Measurements from ENCODE around the gene FLVCR1.
"Not testable (repeated sequence)": the region's sequence is repeated elsewhere in the genome, so short reads cannot be mapped to it uniquely, and the experiment has no call there.

Gene FLVCR1

DNA sequence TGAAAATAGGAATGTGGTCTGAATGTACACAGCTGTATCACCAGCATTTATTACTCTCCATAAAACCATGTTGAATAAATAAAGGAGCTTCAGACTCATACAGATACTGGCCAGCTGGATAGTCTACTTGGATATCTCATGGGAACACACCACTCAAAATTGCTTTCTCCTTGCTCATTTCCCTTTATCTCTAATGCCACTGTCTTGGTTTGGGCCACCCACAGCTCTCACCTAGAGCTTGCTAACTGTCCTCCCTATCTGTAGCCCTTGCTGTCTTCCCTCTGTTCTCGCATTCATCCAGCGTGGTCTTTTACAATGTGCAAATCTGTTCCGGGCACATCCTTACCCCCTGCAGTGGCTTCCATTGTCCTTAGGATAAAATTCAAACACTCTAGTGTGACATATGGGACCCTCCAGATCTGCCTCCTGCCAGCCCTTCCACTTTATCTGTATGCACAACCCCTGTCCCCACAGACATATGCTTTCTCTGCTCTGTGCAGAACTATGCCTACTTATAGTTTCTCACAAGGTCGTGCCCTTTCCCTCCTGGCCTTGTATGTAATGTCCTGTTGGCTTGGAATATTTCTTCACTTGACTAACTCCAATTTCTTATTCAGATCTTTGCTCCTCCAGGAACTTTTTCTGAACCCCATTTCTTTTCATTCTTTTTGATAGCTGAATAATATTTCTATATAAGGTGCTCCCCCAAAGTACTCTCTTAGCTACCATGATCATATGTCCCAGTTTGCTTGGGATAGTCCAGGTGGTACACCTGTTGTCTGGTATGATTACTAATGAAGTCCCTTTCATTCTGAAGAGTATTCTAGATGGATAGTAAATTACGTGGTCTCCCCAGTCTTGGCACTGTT lies 2.9 kb downstream of the FLVCR1 start:
- peak; percentile 5 to 29 for DNase-seq

DNA sequence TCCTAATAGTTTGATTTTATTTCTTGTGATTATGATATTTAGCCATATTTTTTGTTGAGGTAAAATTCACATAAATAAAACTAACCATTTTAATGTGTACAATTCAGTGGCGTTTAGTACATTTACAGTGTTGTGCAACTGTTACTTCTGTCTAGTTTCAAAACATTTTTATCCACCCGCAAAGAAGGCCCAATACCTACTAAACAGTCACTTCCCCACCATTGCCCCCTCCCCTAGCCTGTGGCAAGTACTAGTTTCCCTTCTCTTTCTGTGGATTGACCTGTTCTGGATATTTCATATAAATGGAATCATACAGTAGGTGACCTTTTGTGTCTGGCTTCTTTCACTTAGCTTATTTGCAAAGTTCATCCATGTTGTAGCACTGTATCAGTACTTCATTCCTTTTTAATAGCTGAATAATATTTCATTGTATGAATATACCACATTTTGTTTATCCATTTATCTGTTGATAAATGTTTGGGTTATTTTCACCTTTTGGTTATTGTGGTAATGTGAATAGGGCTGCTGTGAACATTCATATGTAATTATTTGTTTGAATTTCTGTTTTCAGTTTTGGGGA lies 4.1 kb downstream of the FLVCR1 start:
- DNase-seq: no peak

DNA sequence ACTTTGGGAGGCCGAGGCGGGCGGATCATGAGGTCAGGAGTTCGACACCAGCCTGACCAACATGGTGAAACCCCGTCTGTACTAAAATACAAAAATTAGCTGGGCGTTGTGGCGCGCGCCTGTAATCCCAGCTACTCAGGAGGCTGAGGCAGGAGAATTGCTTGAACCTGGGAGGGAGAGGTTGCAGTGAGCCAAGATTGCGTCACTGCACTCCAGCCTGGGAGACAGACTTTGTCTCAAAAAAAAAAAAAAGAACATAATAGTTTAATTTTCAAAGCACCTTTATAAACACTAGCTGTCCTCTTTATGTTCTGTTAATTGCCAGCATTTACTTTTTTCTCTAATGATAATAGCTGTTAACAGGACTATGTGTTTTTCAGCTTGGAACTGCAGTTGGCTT lies 5.3 kb downstream of the FLVCR1 start:
- not testable (repeated sequence) for DNase-seq

DNA sequence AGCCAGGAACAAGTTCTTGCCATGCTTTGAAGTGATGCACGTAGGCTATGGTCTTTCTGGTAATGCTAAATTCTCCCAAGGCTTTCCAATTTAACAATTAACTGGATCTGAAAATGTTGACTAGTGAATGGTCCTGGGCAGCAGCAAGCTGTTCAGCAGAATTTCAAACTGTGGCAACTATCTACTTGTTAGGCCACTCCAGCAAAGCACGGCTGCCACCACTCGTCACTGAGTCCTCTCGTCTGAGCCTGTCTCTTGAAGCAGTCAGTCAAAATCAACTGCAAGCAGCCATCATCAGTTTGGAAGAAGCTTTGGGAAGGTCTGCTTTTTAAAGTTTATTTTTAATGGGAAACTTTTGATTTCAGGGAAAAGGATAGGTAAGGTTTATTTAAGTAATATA lies 6.1 kb downstream of the FLVCR1 start:
- DNase-seq: no peak

DNA sequence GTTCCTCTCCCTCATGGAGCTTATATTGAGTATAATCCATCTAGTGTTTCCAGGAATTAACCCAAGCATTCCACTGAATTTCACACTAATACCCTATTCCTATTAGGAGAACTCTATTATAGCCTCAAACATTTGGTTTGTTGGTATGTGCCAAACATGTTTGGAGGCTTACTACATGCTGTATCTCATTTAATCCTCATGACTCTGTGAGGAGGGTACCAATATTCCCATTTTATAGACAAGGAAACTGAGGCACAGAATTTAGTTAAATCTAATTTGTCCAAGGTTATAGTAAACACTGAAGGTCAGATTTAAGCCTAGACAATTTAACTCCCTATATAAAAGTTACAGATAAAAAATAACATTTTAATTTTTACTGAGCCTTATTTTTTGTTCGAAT lies 9.1 kb downstream of the FLVCR1 start:
- no peak for DNase-seq

DNA sequence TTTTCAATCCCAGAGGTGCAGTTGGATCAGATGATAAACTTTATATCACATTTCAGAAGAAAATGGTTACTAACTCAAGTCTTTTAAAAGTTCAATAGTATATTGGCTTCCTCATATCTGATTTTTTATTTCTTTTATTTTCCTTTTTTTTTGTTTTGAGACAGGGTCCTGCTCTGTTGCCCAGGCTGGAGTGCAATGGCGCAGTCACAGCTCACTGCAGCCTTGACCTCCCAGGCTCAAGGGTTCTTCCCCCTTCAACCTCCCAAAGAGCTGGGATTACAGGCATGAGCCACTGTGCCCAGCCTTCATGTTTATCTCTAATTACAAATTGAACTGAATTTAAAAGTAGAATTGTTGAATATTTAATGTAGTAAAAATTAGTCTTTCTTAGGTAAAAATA lies 13.9 kb downstream of the FLVCR1 start:
- DNase-seq: no peak

DNA sequence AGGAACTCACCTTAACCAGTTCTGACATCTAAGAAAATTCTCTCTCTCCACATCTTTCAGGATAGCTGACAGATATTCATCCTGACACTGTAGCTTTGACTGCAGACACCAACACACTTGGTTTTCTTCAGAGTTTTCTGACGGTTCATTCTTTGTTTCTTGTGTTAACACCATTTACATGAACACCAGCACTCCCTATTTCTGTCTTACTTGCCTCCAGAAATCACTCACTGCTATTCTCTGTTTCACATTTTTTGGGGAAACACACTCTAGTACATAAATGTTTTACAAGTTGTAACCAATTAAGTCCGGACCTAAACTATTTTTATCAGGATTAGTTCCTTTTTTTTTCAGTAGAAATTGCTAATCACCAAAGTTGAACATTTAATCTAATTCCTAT lies 15.4 kb downstream of the FLVCR1 start:
- DNase-seq: no peak

DNA sequence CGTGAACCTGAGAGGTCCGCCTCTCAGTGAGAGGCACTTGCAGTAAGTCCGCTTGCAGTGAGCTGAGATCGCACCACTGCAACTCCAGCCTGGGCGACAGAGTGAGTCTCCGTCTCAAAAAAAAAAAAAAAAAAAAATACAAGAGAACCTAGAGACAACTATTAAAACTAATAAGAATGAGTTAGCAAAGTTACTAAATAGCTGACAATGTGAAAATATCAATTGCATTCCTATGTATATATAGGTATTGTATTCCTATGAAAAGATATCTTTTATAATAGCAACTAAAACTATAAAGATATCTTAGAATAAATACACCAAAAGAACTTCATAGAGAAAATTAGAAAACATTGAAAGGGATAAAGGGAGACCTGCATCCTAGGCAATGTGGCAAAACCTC lies 20.3 kb downstream of the FLVCR1 start:
- no peak for DNase-seq

DNA sequence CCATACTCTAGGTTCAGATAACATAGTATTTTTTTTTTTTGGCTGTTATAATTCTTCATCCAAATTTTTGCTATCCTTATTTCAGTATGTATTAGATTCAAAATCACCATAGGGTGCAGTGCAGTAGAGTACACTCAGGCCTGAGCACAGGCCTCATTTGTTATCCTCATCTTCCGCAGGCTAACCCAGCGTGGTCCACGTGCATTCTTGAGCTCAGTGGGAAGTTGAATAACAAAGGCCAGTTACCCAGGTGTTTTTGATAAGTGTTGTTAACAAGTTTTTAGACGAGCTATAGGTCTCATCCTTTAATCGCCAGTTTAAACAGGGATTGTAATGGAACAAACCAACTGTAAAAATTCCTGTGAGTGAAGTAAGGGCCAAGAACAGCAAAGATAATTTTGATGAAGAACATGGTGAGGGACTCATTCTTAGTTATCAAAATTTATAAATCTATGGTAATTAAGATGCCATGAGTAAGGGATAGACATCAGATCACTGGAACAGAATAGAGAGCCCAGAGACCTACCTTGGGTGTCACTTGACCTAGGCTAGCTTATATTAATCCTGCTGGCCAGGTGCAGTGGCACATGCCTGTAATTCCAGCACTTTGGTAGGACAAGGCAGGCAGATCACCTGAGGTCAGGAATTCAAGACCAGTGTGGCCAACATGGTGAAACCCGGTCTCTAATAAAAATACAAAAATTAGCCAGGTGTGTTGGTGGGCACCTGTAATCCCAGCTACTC lies 22.0 kb downstream of the FLVCR1 start:
- no peak for DNase-seq

DNA sequence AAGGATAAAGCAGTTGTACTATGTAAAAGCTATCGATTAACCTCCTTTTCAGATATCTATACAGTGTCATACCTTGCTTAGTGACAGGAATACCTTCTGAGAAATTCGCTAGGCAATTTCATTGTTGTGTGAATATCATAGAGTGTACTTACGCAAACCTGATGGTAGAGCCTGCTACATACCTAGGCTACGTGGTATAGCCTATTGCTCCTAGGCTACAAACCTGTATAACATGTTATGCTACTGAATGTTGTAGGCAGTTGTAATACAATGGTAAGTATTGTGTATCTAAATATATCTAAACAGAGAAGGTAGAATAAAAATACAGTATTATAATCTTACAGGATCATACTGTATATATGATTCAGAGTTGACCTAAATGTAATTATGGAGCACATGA lies 26.5 kb downstream of the FLVCR1 start:
- DNase-seq: no peak

DNA sequence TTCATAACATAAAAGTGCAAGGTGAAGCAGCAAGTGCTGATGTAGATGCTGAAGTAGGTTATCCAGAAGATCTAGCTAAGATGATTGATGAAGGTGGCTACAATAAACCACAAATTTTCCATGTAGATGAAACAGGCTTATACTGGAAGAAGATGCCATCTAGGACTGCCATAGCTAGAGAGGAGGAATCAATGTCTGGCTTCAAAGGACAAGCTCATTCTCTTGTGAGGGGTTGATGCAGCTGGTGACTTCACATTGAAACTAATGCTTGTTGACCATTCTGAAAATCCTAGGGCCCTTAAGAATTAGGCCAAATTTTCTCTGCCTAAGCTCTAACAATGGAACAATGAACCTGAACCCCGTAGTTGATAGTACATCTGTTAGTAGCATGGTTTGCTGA lies 34.0 kb downstream of the FLVCR1 start:
- no peak for DNase-seq

DNA sequence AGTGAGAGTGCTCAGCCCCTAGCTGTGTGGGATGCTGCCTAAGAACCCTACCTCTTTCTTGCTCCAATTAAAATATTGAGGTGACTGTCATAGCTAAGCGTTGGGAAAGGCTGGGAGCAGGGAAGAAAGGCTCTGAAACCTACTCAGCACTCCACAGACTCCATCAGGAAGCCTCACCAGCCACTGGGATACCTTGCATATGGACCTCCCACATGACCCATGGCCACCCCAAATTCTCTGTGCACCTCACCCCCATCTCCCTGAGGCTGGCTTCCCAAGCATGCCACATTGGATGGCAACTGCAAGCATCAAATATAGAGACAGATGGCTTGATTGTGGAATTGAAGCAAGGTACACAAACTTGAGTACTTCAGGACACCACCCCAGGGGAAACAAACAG lies 41.8 kb downstream of the FLVCR1 start:
- peak in 1 of 2 experiments; percentile 12 for DNase-seq

DNA sequence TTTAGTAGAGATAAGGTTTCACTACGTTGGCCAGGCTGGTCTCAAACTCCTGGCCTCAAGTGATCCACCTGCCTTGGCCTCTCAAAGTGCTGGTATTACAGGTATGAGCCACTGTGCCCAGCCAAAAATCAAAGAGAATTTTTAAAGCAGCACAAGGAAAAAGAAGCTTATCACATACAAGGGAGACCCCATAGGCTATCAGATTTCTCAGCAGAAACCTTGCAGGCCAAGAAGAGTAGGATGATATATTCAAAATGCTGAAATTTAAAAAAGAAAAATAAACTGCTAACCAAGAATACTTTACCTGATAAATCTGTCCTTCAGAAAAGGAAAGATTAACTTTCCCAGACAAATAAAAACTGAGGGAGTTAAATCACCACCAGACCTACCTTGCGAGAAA lies 43.2 kb downstream of the FLVCR1 start:
- DNase-seq: no peak

DNA sequence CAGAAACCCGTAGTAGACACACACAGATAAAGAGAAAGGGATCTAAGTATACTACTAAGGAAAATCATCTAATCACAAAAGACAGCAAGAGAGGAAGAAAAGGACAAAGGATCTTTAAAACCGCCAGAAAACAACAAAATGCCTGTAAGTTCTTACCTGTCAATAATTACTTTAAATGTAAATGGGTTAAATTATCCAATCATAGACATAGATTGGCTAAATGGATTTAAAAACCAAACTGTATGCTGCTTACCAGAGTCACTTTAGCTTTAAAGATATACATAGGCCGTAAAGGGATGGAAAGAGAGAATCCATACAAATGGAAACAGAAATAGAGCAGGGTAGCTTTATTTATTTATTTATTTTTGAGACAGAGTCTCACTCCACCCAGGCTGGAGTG lies 44.0 kb downstream of the FLVCR1 start:
- DNase-seq: no peak

DNA sequence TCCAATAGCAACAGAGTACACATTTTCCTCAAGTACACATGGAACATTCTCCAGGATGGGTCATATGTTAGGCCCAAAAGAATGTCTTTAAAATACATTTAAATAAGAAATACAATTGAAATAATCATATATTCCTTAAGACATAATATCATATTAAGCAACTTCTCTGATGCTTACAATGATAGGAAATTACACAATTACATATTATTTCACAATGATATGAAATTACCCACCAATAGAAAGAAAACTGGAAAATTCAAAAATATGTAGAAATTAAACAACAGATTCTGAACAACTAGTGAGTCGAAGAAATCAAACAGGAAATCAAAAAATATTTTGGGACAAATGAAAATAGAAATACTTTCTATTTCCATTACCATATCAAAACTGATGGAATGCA lies 45.6 kb downstream of the FLVCR1 start:
- DNase-seq: no peak

DNA sequence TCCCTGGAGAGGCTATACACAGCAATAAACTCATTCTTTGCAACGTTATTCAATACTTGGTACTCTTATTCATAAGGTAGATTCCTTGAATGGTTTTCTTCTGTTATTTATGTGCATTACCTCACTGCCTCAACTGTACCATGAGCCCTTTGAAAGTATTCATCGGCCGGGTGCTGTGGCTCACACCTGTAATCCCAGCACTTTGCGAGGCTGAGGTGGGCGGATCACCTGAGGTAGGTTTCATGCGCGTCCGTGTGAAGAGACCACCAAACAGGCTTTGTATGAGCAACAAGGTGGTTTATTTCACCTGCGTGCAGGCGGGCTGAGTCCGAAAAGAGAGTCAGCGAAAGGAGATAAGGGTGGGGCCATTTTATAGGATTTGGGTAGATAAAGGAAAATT lies 50.0 kb downstream of the FLVCR1 start:
- DNase-seq: not testable (repeated sequence)

DNA sequence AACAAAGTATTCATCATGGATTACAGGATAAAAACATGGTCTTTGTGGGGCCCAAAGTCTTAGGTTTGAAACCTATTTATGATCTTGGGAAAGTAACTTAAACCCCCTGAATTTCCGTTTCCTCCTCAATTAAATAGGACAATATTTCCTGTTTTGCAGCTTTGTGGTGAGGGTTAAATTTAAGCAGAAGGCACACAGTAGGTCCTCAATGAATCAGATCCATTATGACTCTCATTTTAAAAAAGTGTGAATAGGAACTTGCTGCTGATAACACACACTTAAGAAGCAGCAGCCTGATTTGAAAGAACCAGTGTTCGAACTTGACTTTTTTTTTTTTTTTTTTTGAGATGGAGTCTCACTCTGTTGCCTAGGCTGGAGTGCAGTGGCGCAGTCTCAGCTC lies 50.9 kb downstream of the FLVCR1 start:
- no peak for DNase-seq

DNA sequence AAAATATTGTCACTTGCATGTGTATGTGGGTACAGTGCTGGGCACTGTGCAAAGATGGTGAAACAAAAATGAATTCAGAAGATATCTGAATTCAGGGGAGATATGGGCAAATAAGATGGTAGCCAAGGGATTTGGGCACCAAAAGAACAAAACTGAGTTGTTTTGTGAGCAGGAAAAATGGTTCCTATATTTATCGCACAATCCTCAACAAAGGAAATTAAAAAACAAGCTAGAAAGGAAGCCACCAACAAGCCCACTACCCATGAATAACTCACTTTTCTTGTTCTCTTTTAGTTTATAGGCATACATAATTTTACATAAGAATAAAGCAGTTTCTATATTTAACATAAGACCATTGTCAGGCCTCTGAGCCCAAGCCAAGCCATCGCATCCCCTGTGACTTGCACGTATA lies 51.6 kb downstream of the FLVCR1 start:
- DNase-seq: no peak

DNA sequence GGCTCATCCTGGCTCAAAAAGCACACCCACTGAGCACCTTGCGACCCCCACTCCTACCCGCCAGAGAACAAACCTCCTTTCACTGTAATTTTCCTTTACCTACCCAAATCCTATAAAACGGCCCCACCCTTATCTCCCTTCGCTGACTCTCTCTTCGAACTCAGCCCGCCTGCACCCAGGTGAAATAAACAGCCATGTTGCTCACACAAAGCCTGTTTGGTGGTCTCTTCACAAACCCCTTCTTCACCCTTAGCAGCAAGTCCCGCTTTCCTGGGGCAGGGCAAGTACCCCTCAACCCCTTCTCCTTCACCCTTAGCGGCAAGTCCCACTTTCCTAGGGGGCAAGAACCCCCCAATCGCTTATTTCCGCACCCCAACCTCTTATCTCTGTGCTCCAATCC lies 52.1 kb downstream of the FLVCR1 start:
- not testable (repeated sequence) for DNase-seq

DNA sequence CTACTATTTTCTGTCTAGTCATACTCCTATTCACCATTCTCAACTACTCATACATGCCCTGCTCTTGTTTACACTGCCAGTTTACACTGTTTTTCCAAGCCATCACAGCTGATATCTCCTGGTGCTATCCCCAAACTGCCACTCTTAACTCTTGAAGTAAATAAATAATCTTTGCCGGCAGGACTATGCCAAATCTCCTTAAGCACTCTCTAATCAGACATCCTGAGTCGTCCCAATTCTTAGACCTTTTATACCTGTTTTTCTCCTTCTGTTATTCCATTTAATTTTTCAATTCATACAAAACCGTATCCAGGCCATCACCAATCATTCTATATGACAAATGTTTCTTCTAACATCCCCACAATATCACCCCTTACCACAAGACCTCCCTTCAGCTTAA lies 55.6 kb downstream of the FLVCR1 start:
- DNase-seq: not testable (repeated sequence)

DNA sequence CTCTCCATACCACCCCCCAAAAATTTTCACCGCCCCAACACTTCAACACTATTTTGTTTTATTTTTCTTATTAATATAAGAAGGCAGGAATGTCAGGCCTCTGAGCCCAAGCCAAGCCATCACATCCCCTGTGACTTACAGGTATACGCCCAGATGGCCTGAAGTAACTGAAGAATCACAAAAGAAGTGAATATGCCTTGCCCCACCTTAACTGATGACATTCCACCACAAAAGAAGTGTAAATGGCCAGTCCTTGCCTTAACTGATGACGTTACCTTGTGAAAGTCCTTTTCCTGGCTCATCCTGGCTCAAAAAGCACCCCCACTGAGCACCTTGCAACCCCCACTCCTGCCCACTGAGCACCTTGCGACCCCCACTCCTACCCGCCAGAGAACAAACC lies 56.0 kb downstream of the FLVCR1 start:
- not testable (repeated sequence) for DNase-seq

DNA sequence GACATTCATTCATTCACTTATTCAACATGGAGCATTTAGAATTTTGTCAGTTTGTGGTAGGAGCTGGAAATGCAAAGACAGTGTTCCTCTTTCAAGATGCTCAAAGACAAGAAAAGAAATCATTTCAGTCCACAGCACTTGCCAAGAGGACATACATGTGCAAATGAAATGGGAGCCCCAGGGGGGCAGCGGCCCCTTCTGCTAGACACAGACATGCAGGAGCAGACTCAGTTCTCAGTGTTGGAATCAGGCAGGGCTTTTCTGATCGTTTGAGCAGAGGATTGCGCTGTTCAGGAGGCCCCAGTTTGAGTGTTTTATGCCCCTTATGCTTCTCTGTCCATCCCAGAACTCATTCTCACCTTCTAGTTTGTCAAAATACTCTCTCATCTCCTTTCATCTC lies 56.7 kb downstream of the FLVCR1 start:
- no peak for DNase-seq

DNA sequence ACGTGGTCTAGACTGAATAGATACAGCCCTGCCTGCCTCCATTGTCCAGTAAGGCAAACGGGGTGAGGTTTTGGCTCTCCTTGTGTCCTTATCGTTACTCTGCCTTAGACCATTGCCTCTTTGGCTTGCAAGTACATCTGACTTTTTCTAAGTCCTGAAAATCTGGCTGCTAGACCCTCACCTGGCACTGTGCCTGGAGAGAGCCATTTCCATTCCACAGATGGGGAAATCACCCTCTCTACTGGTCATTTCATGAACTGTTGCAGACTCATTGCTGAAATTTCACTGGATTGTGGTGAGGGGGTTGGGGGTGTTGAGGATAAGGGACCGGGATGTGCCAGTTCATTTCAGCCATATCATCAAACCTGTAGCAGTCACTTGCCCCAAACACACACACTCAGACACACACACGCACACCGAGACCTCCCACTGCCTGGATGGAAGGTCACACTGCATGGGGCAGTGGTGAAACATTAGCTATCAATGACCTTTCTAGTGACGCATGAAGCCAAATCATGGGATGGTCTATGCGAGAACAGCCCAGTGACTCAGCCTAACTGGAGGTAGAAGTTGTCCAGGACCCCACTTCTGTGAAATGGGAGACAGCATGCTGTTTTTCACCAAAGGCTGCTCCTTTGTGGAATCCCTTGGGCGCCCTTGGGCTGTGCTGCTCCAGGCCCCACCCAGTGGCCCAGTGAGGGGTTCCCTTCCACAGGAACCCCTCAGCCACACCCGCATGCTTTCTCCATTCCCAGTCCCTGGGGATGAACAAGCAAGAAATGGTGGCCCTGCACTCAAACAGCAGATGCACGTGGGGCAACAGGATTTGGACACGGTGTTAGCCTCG lies 57.4 kb downstream of the FLVCR1 start:
- peak; percentile 45 to 59 for DNase-seq
